MM.1S (cell line): ENCODE data around the gene SSBP3.

Experiments used
- CTCF ChIP-seq: fragments of 300-600 bp; sonication (generic); IDR thresholded peaks from 2 replicates; pipeline ENCODE4 v1.5.1; 2016; ENCODE audit warnings: antibody characterized with exemption, low read length, mixed read lengths
- EZH2 ChIP-seq: fragments of 300-600 bp; sonication (generic); optimal IDR thresholded peaks from 2 replicates; pipeline ENCODE3; 2017; ENCODE audit warnings: low read depth, mild to moderate bottlenecking, antibody characterized with exemption, low read length, mixed read lengths
- EZH2phosphoT487 ChIP-seq: fragments of 300-600 bp; sonication (generic); IDR thresholded peaks from 2 replicates; pipeline ENCODE4 v1.6.1; 2018; ENCODE audit warnings: antibody characterized with exemption, low read length

GRCh38 chr1:54215523-54215922 is 190.7 kb downstream of the SSBP3 start:
- TF ChIP-seq CTCF (no peak), EZH2phosphoT487 (no peak), EZH2 (no peak)
